K562 (cell line): ENCODE measurements around the gene SATB1. TPM values are rescaled to one million over a fixed set of nuclear protein-coding genes. Genes with fewer than 3 reads are reported as not detected.

Experiments
- FOXM1 ChIP-seq, 2 experiments: fragments of 450-650 bp in 1 of 2; sonication (generic) in 1 of 2; formaldehyde crosslinking in 1 of 2; IDR thresholded peaks; 2 replicates each; pipeline versions ENCODE4 v1.6.1 to v1.9.0; 2017 to 2022; ENCODE audit warnings: low read depth in 2 of 2, mild to moderate bottlenecking in 2 of 2, missing genetic modification reagents in 1 of 2, moderate library complexity in 1 of 2
- IRF2 ChIP-seq: sonication (generic); formaldehyde crosslinking; IDR thresholded peaks from 2 replicates; pipeline ENCODE4 v1.8.1; 2022; ENCODE audit warnings: mild to moderate bottlenecking, missing genetic modification reagents
- MAX ChIP-seq: sonication (generic); formaldehyde crosslinking; IDR thresholded peaks from 2 replicates; pipeline ENCODE4 v1.9.0; 2022; ENCODE audit warnings: mild to moderate bottlenecking, missing genetic modification reagents
- MCM3 ChIP-seq: fragments of 450-650 bp; IDR thresholded peaks from 2 replicates; pipeline ENCODE4 v1.6.1; 2016
- NCOA1 ChIP-seq: fragments of 450-650 bp; IDR thresholded peaks from 2 replicates; pipeline ENCODE4 v1.6.1; 2016; ENCODE audit warnings: low read depth
- NR4A1 ChIP-seq, 2 experiments: fragments of 250-450 bp in 1 of 2; fragments of 450-650 bp in 1 of 2; sonication (Bioruptor Pico) in 1 of 2; IDR thresholded peaks; 2 replicates each; pipeline versions ENCODE4 v1.4.0 to v1.6.1; 2016 to 2020; ENCODE audit warnings: mild to moderate bottlenecking in 2 of 2, missing compliant biosample characterization in 1 of 2, missing genetic modification characterization in 1 of 2, moderate library complexity in 1 of 2
- POLR2H ChIP-seq: IDR thresholded peaks from 2 replicates; pipeline ENCODE4 v1.6.1; 2016; ENCODE audit warnings: missing genetic modification characterization, low read depth, mild to moderate bottlenecking, control low read depth, missing compliant biosample characterization, moderate library complexity
- SNRNP70 ChIP-seq: fragments of 200-400 bp; formaldehyde crosslinking; optimal IDR thresholded peaks from 2 replicates; pipeline ENCODE3; 2017; ENCODE audit warnings: low read depth, low read length
- TRIM28 ChIP-seq: fragments of 450-650 bp; IDR thresholded peaks from 2 replicates; pipeline ENCODE4 v1.6.1; 2017
- ZBED1 ChIP-seq: IDR thresholded peaks from 2 replicates; pipeline ENCODE4 v1.6.1; 2014
- ZFP36 ChIP-seq: fragments of 150-350 bp; IDR thresholded peaks from 2 replicates; pipeline ENCODE4 v1.6.1; 2018; ENCODE audit warnings: low read length, low read depth; ENCODE audit not compliant: partially characterized antibody
- ZNF121 ChIP-seq: sonication (generic); formaldehyde crosslinking; conservative IDR thresholded peaks from 2 replicates; pipeline ENCODE4 v1.8.0; 2022; ENCODE audit warnings: missing genetic modification reagents
- ZNF197 ChIP-seq: fragments of 200-800 bp; sonication (Bioruptor generic); IDR thresholded peaks from 2 replicates; pipeline ENCODE4 v1.6.1; 2016; ENCODE audit warnings: low read depth, missing genetic modification characterization, missing compliant biosample characterization
- ZNF3 ChIP-seq: fragments of 250-450 bp; sonication (Bioruptor Pico); IDR thresholded peaks from 2 replicates; pipeline ENCODE4 v1.5.0; 2021; ENCODE audit warnings: mild to moderate bottlenecking, moderate library complexity
- polyA plus RNA-seq, 8 experiments: library from polyadenylated mRNA; depleted of rRNA in 4 of 8; stranded (reverse) in 5 of 8; unstranded in 3 of 8; fragments of >200 nt; fragmentation: Nextera tagmentation in 2 of 8; fragmentation: Illumina TruSeq in 1 of 8; extraction: Ambion mirVana in 2 of 8; extraction: Trizol in 1 of 8; gene quantifications; 2 replicates each; pipeline versions ENCODE4 v1.2.1 to v1.2.3, GENCODE V29; 2011 to 2014; ENCODE audit warnings: inconsistent platforms in 1 of 8, missing spikeins in 1 of 8
- total RNA-seq, 7 experiments: library from RNA; depleted of rRNA in 6 of 7; stranded (reverse); fragments of >200 nt in 6 of 7; fragmentation: Illumina TruSeq in 2 of 7; extraction: Trizol in 2 of 7; gene quantifications; 2 replicates each; pipeline versions ENCODE4 v1.2.1 to v1.2.3, GENCODE V29; 2011 to 2021; ENCODE audit warnings: low replicate concordance in 1 of 7
- TF ChIP-seq, protein P1 (sequence below): fragments of 450-650 bp; IDR thresholded peaks from 2 replicates; pipeline ENCODE4 v1.6.1; 2016; ENCODE audit warnings: mild to moderate bottlenecking, moderate library complexity
- TF ChIP-seq, protein P2 (sequence below): IDR thresholded peaks from 2 replicates; pipeline ENCODE4 v1.6.1; 2011; ENCODE audit not compliant: insufficient read length; ENCODE audit errors: extremely low read depth

Gene SATB1
- total and polyA plus RNA-seq, 9 of the 15 experiments (the other 6 are each of a cell fraction or from before 2014, with no cell fraction given) = 0.03 to 2.5 (median 0.15) TPM; not detected in 1

DNA sequence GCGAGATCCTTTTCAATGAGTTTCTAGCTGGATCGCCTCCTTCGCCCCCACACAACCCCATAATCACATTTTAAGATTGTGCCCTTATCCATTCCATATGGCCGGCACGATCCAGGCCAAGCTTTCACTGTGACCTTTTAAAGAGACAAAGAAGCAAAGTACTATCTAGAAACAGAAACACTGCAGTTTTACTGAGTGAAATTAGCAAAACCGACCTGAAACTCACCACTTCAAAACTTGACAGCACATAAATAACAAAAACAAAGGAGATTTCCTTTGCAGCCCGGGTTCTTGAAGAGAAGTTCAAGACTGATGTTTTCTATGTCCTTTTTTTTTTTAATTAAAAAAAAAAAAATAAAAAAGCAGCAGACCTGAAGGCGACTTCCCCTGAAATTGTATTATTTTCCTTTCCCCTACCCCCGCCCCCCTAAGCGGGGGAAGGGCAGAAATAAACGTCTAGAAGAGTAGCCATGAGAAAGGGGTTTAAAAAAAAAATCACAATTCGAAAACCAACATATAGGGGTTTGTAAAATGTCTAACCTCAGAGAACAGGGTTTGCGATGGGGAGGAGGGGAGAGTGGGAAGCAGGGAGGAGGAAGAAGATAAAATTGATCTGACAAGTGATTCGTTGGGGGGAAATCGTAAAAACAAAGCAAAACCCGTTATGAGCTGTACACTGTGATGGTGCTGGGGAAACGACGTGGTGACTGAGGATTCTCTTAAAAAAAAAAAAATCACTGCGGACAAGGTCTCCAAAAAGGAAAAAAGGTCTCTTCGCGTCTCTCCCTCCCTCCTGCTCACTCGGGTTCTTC, 1.5 kb downstream of the SATB1 start (continued):
- no peak for TF ChIP-seq ZFP36
- TF ChIP-seq, protein P1, sequence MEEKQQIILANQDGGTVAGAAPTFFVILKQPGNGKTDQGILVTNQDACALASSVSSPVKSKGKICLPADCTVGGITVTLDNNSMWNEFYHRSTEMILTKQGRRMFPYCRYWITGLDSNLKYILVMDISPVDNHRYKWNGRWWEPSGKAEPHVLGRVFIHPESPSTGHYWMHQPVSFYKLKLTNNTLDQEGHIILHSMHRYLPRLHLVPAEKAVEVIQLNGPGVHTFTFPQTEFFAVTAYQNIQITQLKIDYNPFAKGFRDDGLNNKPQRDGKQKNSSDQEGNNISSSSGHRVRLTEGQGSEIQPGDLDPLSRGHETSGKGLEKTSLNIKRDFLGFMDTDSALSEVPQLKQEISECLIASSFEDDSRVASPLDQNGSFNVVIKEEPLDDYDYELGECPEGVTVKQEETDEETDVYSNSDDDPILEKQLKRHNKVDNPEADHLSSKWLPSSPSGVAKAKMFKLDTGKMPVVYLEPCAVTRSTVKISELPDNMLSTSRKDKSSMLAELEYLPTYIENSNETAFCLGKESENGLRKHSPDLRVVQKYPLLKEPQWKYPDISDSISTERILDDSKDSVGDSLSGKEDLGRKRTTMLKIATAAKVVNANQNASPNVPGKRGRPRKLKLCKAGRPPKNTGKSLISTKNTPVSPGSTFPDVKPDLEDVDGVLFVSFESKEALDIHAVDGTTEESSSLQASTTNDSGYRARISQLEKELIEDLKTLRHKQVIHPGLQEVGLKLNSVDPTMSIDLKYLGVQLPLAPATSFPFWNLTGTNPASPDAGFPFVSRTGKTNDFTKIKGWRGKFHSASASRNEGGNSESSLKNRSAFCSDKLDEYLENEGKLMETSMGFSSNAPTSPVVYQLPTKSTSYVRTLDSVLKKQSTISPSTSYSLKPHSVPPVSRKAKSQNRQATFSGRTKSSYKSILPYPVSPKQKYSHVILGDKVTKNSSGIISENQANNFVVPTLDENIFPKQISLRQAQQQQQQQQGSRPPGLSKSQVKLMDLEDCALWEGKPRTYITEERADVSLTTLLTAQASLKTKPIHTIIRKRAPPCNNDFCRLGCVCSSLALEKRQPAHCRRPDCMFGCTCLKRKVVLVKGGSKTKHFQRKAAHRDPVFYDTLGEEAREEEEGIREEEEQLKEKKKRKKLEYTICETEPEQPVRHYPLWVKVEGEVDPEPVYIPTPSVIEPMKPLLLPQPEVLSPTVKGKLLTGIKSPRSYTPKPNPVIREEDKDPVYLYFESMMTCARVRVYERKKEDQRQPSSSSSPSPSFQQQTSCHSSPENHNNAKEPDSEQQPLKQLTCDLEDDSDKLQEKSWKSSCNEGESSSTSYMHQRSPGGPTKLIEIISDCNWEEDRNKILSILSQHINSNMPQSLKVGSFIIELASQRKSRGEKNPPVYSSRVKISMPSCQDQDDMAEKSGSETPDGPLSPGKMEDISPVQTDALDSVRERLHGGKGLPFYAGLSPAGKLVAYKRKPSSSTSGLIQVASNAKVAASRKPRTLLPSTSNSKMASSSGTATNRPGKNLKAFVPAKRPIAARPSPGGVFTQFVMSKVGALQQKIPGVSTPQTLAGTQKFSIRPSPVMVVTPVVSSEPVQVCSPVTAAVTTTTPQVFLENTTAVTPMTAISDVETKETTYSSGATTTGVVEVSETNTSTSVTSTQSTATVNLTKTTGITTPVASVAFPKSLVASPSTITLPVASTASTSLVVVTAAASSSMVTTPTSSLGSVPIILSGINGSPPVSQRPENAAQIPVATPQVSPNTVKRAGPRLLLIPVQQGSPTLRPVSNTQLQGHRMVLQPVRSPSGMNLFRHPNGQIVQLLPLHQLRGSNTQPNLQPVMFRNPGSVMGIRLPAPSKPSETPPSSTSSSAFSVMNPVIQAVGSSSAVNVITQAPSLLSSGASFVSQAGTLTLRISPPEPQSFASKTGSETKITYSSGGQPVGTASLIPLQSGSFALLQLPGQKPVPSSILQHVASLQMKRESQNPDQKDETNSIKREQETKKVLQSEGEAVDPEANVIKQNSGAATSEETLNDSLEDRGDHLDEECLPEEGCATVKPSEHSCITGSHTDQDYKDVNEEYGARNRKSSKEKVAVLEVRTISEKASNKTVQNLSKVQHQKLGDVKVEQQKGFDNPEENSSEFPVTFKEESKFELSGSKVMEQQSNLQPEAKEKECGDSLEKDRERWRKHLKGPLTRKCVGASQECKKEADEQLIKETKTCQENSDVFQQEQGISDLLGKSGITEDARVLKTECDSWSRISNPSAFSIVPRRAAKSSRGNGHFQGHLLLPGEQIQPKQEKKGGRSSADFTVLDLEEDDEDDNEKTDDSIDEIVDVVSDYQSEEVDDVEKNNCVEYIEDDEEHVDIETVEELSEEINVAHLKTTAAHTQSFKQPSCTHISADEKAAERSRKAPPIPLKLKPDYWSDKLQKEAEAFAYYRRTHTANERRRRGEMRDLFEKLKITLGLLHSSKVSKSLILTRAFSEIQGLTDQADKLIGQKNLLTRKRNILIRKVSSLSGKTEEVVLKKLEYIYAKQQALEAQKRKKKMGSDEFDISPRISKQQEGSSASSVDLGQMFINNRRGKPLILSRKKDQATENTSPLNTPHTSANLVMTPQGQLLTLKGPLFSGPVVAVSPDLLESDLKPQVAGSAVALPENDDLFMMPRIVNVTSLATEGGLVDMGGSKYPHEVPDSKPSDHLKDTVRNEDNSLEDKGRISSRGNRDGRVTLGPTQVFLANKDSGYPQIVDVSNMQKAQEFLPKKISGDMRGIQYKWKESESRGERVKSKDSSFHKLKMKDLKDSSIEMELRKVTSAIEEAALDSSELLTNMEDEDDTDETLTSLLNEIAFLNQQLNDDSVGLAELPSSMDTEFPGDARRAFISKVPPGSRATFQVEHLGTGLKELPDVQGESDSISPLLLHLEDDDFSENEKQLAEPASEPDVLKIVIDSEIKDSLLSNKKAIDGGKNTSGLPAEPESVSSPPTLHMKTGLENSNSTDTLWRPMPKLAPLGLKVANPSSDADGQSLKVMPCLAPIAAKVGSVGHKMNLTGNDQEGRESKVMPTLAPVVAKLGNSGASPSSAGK = no peak
- no peak for TF ChIP-seq MCM3
- no peak for TF ChIP-seq MAX (CRISPR knock-in tag)
- TF ChIP-seq ZNF3 = no peak
- 0 out of 2 replicates have a peak, but pooled peaks have one; percentile 30 for TF ChIP-seq FOXM1 (IDR thresholded peaks at IDR 0.05; ENCODE audit: low read depth)
- no peak for TF ChIP-seq FOXM1 (CRISPR knock-in tag; IDR thresholded peaks at IDR 0.05; ENCODE audit: low read depth)
- TF ChIP-seq IRF2 (CRISPR knock-in tag) = no peak
- TF ChIP-seq NR4A1 (CRISPR knock-in tag; IDR thresholded peaks at IDR 0.05) = no peak
- TF ChIP-seq NR4A1 (tag; IDR thresholded peaks at IDR 0.05) = no peak
- TF ChIP-seq NCOA1 = no peak
- TF ChIP-seq ZNF197 (CRISPR knock-in tag) = no peak
- no peak for TF ChIP-seq ZNF121 (CRISPR knock-in tag)
- no peak for TF ChIP-seq ZBED1
- TF ChIP-seq TRIM28 = no peak
- TF ChIP-seq, protein P2, sequence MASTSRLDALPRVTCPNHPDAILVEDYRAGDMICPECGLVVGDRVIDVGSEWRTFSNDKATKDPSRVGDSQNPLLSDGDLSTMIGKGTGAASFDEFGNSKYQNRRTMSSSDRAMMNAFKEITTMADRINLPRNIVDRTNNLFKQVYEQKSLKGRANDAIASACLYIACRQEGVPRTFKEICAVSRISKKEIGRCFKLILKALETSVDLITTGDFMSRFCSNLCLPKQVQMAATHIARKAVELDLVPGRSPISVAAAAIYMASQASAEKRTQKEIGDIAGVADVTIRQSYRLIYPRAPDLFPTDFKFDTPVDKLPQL = no peak
- no peak for TF ChIP-seq SNRNP70
- no peak for TF ChIP-seq POLR2H
